ENCODE measurements around the gene NRG2.

- TF ChIP-seq, protein P1, sequence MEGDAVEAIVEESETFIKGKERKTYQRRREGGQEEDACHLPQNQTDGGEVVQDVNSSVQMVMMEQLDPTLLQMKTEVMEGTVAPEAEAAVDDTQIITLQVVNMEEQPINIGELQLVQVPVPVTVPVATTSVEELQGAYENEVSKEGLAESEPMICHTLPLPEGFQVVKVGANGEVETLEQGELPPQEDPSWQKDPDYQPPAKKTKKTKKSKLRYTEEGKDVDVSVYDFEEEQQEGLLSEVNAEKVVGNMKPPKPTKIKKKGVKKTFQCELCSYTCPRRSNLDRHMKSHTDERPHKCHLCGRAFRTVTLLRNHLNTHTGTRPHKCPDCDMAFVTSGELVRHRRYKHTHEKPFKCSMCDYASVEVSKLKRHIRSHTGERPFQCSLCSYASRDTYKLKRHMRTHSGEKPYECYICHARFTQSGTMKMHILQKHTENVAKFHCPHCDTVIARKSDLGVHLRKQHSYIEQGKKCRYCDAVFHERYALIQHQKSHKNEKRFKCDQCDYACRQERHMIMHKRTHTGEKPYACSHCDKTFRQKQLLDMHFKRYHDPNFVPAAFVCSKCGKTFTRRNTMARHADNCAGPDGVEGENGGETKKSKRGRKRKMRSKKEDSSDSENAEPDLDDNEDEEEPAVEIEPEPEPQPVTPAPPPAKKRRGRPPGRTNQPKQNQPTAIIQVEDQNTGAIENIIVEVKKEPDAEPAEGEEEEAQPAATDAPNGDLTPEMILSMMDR (IDR thresholded peaks at IDR 0.05): no peak
- TF ChIP-seq POLR2A (IDR thresholded peaks at IDR 0.05): no peak
Measured at GRCh38 chr5:139926797-139927503, 116.1 kb downstream of the NRG2 start.
